SU-DHL-6 (cell line): Measurements from ENCODE around the gene COL5A1.

Experiments
- H2AFZ ChIP-seq: fragments of 200-600 bp; sonication (generic); 2 replicates; pipeline ENCODE4 v1.6.1; 2014; ENCODE audit warnings: low read depth, mild to moderate bottlenecking, moderate library complexity, mixed read lengths, antibody characterized with exemption, low read length; ENCODE audit not compliant: severe bottlenecking
- H3F3A ChIP-seq: fragments of 200-600 bp; shearing (Covaris generic); 2 replicates; pipeline ENCODE4 v1.6.0; 2016; ENCODE audit warnings: antibody characterized with exemption, mild to moderate bottlenecking; ENCODE audit not compliant: insufficient read depth
- H3K27ac ChIP-seq: fragments of 200-600 bp; sonication (generic); 2 replicates; pipeline ENCODE4 v1.5.1; 2016; ENCODE audit warnings: low read depth, mild to moderate bottlenecking, low read length, moderate library complexity, mixed read lengths
- H3K27me3 ChIP-seq: fragments of 200-600 bp; sonication (generic), shearing (Covaris generic); 2 replicates; pipeline ENCODE4 v1.6.0; 2014; ENCODE audit warnings: mild to moderate bottlenecking, low read length
- H3K36me3 ChIP-seq: fragments of 200-600 bp; sonication (generic); 2 replicates; pipeline ENCODE4 v1.6.1; 2014; ENCODE audit warnings: mild to moderate bottlenecking, low read length, mixed read lengths
- H3K4me2 ChIP-seq: fragments of 300-600, 200-600 bp; shearing (Covaris generic), sonication (generic); 2 replicates; pipeline ENCODE4 v1.6.0; 2014; ENCODE audit warnings: low read length, low read depth, mild to moderate bottlenecking; ENCODE audit not compliant: poor library complexity, severe bottlenecking
- H3K4me3 ChIP-seq: fragments of 200-600 bp; sonication (generic); 2 replicates; pipeline ENCODE4 v1.5.1; 2014; ENCODE audit warnings: antibody characterized with exemption, low read length, mild to moderate bottlenecking, mixed read lengths; ENCODE audit not compliant: insufficient read depth, poor library complexity, severe bottlenecking
- H3K79me2 ChIP-seq: fragments of 200-600 bp; sonication (generic); 2 replicates; pipeline ENCODE4 v1.6.1; 2014; ENCODE audit warnings: mild to moderate bottlenecking, low read length, moderate library complexity; ENCODE audit not compliant: insufficient read depth
- H3K9ac ChIP-seq: fragments of 200-600 bp; sonication (generic); 2 replicates; pipeline ENCODE4 v1.7.0; 2014; ENCODE audit warnings: mild to moderate bottlenecking, low read length
- H3K9me2 ChIP-seq: fragments of 200-600 bp; sonication (generic); replicated peaks from 2 replicates; pipeline ENCODE4 v1.6.1; 2014; ENCODE audit warnings: low read length; ENCODE audit not compliant: insufficient read depth
- H3K9me3 ChIP-seq: fragments of 200-600 bp; sonication (generic); 2 replicates; pipeline ENCODE4 v1.6.1; 2014; ENCODE audit warnings: low read length, mixed read lengths; ENCODE audit not compliant: insufficient read depth
- H4K20me1 ChIP-seq: fragments of 200-600 bp; sonication (generic); 2 replicates; pipeline ENCODE4 v1.6.1; 2014; ENCODE audit warnings: low read depth, mild to moderate bottlenecking, antibody characterized with exemption, low read length, moderate library complexity, mixed read lengths
- EZH2phosphoT487 ChIP-seq: fragments of 200-600 bp; sonication (generic), shearing (Covaris generic); conservative IDR thresholded peaks from 2 replicates; pipeline ENCODE4 v1.6.1; 2018; ENCODE audit warnings: mild to moderate bottlenecking, antibody characterized with exemption, low read length, moderate library complexity, mixed read lengths
- TF ChIP-seq, protein P1 (sequence below): fragments of 200-600 bp; sonication (generic); IDR thresholded peaks from one replicate; pipeline ENCODE4 v1.5.1; 2017; ENCODE audit warnings: antibody characterized with exemption, mild to moderate bottlenecking, low read length, moderate library complexity; ENCODE audit not compliant: insufficient read depth, poor library complexity, severe bottlenecking

Gene COL5A1

DNA sequence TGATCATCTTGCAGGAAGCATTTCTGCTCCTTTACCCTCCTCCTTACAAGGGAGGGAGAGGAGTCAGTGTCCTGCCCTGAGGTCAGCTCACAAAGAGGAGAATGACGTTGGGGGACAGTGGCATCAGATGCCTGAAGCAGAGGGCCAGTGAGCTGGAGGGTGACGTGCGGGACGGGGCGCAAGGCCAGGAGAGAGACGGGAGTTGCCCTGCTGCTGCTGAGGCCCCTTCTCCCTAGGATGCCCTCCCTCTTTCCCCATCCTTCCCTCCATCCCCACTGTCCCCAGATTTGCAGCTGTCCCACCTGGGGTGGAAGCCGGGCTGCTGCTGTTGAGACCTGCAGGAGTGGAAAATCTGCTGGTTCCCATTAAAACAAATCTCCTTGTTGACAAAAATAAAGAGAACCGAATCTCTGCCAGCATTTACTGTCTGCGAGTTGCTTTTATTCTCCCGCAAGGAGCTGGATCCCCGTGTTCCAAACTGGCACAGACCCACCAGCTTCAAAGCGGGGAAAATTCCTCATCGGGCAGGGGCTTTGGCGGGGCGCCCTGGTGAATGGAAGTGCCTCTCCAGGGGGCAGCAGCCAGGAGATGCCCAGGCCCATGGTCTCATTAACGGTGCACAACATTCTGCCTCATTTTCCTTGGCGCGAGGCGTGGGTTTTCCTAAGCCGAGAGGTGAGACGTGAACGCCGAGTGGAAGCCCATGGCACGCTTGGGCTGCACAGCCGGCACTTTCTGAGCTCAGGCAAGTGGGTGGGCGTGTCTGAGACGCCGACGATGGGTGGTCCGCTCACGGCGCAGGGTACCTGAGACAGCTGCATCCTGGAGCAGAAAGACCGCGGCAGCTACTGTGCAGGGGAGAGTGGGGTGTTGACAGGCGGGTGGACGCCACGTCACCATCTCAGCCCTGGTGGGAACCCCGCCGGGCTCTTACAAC lies 13.9 kb upstream of the COL5A1 start:
- no peaks in the 10 kb centered on the region for H3K79me2 ChIP-seq
- H3F3A ChIP-seq = no peaks in the 10 kb centered on the region
- no peak overlapping the region for H3K27ac ChIP-seq
- no peak overlapping the region for H3K4me3 ChIP-seq
- no peak overlapping the region for H3K4me2 ChIP-seq
- H3K9ac ChIP-seq = no peak overlapping the region
- no peaks in the 10 kb centered on the region for H4K20me1 ChIP-seq
- TF ChIP-seq, protein P1, sequence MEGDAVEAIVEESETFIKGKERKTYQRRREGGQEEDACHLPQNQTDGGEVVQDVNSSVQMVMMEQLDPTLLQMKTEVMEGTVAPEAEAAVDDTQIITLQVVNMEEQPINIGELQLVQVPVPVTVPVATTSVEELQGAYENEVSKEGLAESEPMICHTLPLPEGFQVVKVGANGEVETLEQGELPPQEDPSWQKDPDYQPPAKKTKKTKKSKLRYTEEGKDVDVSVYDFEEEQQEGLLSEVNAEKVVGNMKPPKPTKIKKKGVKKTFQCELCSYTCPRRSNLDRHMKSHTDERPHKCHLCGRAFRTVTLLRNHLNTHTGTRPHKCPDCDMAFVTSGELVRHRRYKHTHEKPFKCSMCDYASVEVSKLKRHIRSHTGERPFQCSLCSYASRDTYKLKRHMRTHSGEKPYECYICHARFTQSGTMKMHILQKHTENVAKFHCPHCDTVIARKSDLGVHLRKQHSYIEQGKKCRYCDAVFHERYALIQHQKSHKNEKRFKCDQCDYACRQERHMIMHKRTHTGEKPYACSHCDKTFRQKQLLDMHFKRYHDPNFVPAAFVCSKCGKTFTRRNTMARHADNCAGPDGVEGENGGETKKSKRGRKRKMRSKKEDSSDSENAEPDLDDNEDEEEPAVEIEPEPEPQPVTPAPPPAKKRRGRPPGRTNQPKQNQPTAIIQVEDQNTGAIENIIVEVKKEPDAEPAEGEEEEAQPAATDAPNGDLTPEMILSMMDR = no peak
- TF ChIP-seq EZH2phosphoT487 = no peak
- H3K9me2 ChIP-seq = no peaks in the 10 kb centered on the region
- H3K36me3 ChIP-seq = no peaks in the 10 kb centered on the region
- H3K9me3 ChIP-seq = no peaks in the 10 kb centered on the region
- no peak overlapping the region for H2AFZ ChIP-seq
- H3K27me3 ChIP-seq = no peaks in the 10 kb centered on the region

DNA sequence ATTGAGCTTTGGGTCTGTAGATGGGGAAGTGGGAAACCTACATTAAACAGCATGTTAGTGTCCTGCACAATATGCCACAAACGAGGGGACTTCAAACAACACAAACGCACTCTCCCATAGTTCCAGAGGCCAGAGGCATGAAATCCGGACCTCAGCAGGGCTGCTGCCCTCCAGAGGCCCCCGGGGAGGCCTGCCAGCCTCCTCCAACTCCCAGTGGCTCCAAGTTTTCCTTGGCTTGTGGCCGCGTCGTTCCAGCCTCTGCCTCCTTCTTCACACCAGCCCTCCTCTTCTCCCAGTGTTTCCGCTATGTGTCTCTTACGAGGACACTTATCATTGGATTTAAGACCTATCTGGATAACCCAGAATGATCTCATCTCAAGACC lies 13.3 kb upstream of the COL5A1 start:
- no peak overlapping the region for H3K27ac ChIP-seq
- no peak overlapping the region for H3K4me2 ChIP-seq
- TF ChIP-seq EZH2phosphoT487 = no peak
- TF ChIP-seq, protein P1 = no peak

DNA sequence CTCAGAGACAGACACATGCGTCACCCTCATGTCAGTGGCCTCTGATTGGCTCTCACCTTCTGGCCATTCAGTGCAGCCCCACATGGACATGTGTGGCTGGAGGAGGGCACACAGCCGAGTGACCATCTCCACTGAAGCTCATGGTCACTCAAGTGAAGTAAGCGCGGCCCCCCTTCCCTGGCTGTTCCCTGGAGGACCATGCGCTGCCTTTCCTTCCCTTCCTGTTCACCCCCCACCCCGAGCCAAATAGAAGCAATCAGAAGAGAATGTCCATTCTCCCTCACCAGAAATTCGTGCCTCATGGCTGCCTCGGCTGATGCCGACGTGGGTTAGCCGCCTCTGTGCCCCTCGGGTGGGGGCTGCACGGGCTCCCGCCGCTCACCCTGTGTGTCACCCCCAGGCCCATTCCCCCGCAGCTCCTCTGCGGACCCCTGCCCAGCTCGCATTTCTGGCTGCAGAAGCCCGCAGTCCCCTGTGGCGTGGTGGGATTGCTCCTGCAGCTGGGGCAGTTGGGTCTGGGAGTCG lies 12.5 kb upstream of the COL5A1 start:
- Histone ChIP-seq H4K20me1 (no peaks in the 10 kb centered on the region), H3K4me3 (no peak overlapping the region), H3K27ac (no peak overlapping the region), H3K36me3 (no peaks in the 10 kb centered on the region), H2AFZ (no peak overlapping the region), H3K9me3 (no peaks in the 10 kb centered on the region), H3K9ac (no peak overlapping the region), H3K9me2 (no peaks in the 10 kb centered on the region), H3F3A (no peaks in the 10 kb centered on the region), H3K4me2 (no peak overlapping the region), H3K79me2 (no peaks in the 10 kb centered on the region), H3K27me3 (no peaks in the 10 kb centered on the region)
- TF ChIP-seq, protein P1 = no peak
- no peak for TF ChIP-seq EZH2phosphoT487

More for the DNA sequence above, 13.3 kb upstream of the COL5A1 start:
- Histone ChIP-seq H3K4me3 (no peak overlapping the region), H3K79me2 (no peaks in the 10 kb centered on the region), H4K20me1 (no peaks in the 10 kb centered on the region), H3K9ac (no peak overlapping the region), H3K36me3 (no peaks in the 10 kb centered on the region), H3K9me3 (no peaks in the 10 kb centered on the region), H3K27me3 (no peaks in the 10 kb centered on the region), H2AFZ (no peak overlapping the region), H3K9me2 (no peaks in the 10 kb centered on the region), H3F3A (no peaks in the 10 kb centered on the region)
